UCSD-AML1 (cell line): ENCODE data around the gene VPS37C.
A peak's percentile ranks its signal among the peaks of the same experiment; 100 is the strongest.
"Not testable (repeated sequence)": the region's sequence is repeated elsewhere in the genome, so short reads cannot be mapped to it uniquely, and the experiment has no call there.

Source experiments
- DNase-seq: peaks from one replicate; lab custom pipeline; 2025; ENCODE audit not compliant: unreplicated experiment; lab: John Stamatoyannopoulos, UW

Gene VPS37C

GRCh38 chr11:61102667-61103571 is 58.3 kb downstream of the VPS37C start:
- no peak for DNase-seq

- DNase-seq, result no peak
These were observed 62.4 kb downstream of the VPS37C start for GRCh38 chr11:61098778-61099177.

GRCh38 chr11:61098261-61098660 is 63.0 kb downstream of the VPS37C start:
- DNase-seq, result not testable (repeated sequence)

GRCh38 chr11:61095021-61095420 is 66.2 kb downstream of the VPS37C start:
- no peak for DNase-seq

GRCh38 chr11:61094167-61094566 is 67.1 kb downstream of the VPS37C start:
- DNase-seq, result not testable (repeated sequence)

- DNase-seq, result no peak
These were observed 68.1 kb downstream of the VPS37C start for GRCh38 chr11:61092908-61093763.

- no peak for DNase-seq
These were observed 68.9 kb downstream of the VPS37C start for GRCh38 chr11:61092280-61092766.

- DNase-seq, result no peak
These were observed 69.6 kb downstream of the VPS37C start for GRCh38 chr11:61091373-61092279.

- no peak for DNase-seq
These were observed 70.2 kb downstream of the VPS37C start for GRCh38 chr11:61090982-61091372.

- DNase-seq, result no peak
These were observed 70.7 kb downstream of the VPS37C start for GRCh38 chr11:61090521-61090920.

- no peak for DNase-seq
These were observed 71.3 kb downstream of the VPS37C start for GRCh38 chr11:61089806-61090491.

GRCh38 chr11:61087426-61088119 is 73.7 kb downstream of the VPS37C start:
- no peak for DNase-seq

GRCh38 chr11:61083601-61084147 is 77.6 kb downstream of the VPS37C start:
- DNase-seq, result no peak

- no peak for DNase-seq
These were observed 78.2 kb downstream of the VPS37C start for GRCh38 chr11:61082931-61083531.

- peak; percentile 59 for DNase-seq
These were observed 79.0 kb downstream of the VPS37C start for GRCh38 chr11:61082062-61082870.

- peak; percentile 52 for DNase-seq
These were observed 80.1 kb downstream of the VPS37C start for GRCh38 chr11:61080986-61081590.

GRCh38 chr11:61080526-61080925 is 80.7 kb downstream of the VPS37C start:
- DNase-seq, result no peak
